Uterus (tissue), 2 donors: ENCODE results near the gene MGST2.

Source experiments
- CTCF ChIP-seq, 4 experiments: fragments of 200-600 bp in 2 of 4; fragments of 450-650 bp in 2 of 4; sonication (generic) in 2 of 4; IDR thresholded peaks; one replicate each; pipeline ENCODE4 v1.5.1; 2016 to 2019; ENCODE audit warnings: antibody characterized with exemption in 4 of 4, mild to moderate bottlenecking in 2 of 4, moderate library complexity in 1 of 4
- POLR2A ChIP-seq, 2 donors: fragments of 450-650 bp; IDR thresholded peaks; one replicate each; pipeline ENCODE4 v1.6.1; 2016; ENCODE audit warnings: antibody characterized with exemption in 2 of 2, mild to moderate bottlenecking in 1 of 2, moderate library complexity in 1 of 2

- TF ChIP-seq POLR2A (IDR thresholded peaks at IDR 0.05) (no peak), CTCF (IDR thresholded peaks at IDR 0.05) (no peak)
Observed at GRCh38 chr4:139672215-139672614, 6.6 kb downstream of the MGST2 start.
